SJSA1 (cell line): Measurements from ENCODE around the gene PEX11A. TPM values are rescaled to one million over a fixed set of nuclear protein-coding genes. Genes with fewer than 3 reads are reported as not detected.

Experiments
- DNase-seq, 2 experiments: peaks; one replicate each; pipeline ENCODE4 v3.0.0-alpha.2; 2015 to 2020; ENCODE audit warnings: low spot score in 2 of 2, low read depth in 1 of 2
- H3K27ac ChIP-seq: fragments of 250-450 bp; sonication (Bioruptor Pico); 2 replicates; pipeline ENCODE4 v1.5.1; 2020; ENCODE audit warnings: mild to moderate bottlenecking, moderate library complexity
- H3K27me3 ChIP-seq: fragments of 250-450 bp; sonication (Bioruptor Pico); replicated peaks from 2 replicates; pipeline ENCODE4 v1.5.1; 2020; ENCODE audit warnings: mild to moderate bottlenecking, moderate library complexity
- H3K36me3 ChIP-seq: fragments of 250-450 bp; sonication (Bioruptor Pico); 2 replicates; pipeline ENCODE4 v1.5.1; 2020; ENCODE audit warnings: mild to moderate bottlenecking
- H3K4me1 ChIP-seq: fragments of 250-450 bp; sonication (Bioruptor Pico); replicated peaks from 2 replicates; pipeline ENCODE4 v1.6.1; 2021; ENCODE audit warnings: mild to moderate bottlenecking
- H3K4me3 ChIP-seq: fragments of 250-450 bp; sonication (Bioruptor Pico); 2 replicates; pipeline ENCODE4 v1.5.1; 2020; ENCODE audit warnings: mild to moderate bottlenecking
- H3K9me3 ChIP-seq: fragments of 250-450 bp; sonication (Bioruptor Pico); replicated peaks from 2 replicates; pipeline ENCODE4 v1.5.1; 2020; ENCODE audit warnings: mild to moderate bottlenecking
- total RNA-seq: library from RNA; depleted of rRNA; stranded (reverse); fragments of >200 nt; shearing (Covaris generic); gene quantifications from 2 replicates; pipeline ENCODE4 v1.2.3, GENCODE V29; 2014; rRNA removed

The PEX11A gene
- total RNA-seq, result 4.8 and 15.0 TPM in 2 replicates

GRCh38 chr15:89690276-89691218 lies at the start of gene PEX11A, which contains the start of gene WDR93:
PEX11A (minus strand) TSS chr15:89690754; CDS start chr15:89690632, 122 bp downstream.
WDR93 (plus strand) TSS chr15:89690811; CDS start chr15:89701747, 10,936 bp downstream.
- Histone ChIP-seq H3K4me1 (peaks cover 4% of the 10 kb centered on the region), H3K36me3 (peaks cover 6% of the 10 kb centered on the region; the same call in 1 of the 2 replicates), H3K27ac (no peak within 1 kb of the TSS), H3K4me3 (peak within 1 kb of the TSS; percentile 71), H3K27me3 (no peaks in the 10 kb centered on the region; the same call in 1 of the 2 replicates), H3K9me3 (no peaks in the 10 kb centered on the region; the same call in 1 of the 2 replicates)
- peak; percentile 71 to 73 for DNase-seq

GRCh38 chr15:89740137-89740536 lies 49.6 kb upstream of the PEX11A start:
- Histone ChIP-seq H3K4me3 (no peak overlapping the region), H3K4me1 (no peaks in the 10 kb centered on the region), H3K27ac (no peak overlapping the region), H3K9me3 (no peaks in the 10 kb centered on the region), H3K36me3 (no peaks in the 10 kb centered on the region), H3K27me3 (peaks cover 1% of the 10 kb centered on the region; the same call in 1 of the 2 replicates)
- DNase-seq, result peak; percentile 62 to 63

- no peaks in the 10 kb centered on the region for H3K36me3 ChIP-seq
- H3K4me3 ChIP-seq, result no peak overlapping the region
- no peaks in the 10 kb centered on the region for H3K4me1 ChIP-seq
- no peak for DNase-seq
- no peaks in the 10 kb centered on the region for H3K9me3 ChIP-seq
- H3K27me3 ChIP-seq, result peaks cover 11% of the 10 kb centered on the region; the same call in 1 of the 2 replicates
- H3K27ac ChIP-seq, result no peak overlapping the region
These were observed 45.2 kb upstream of the PEX11A start for GRCh38 chr15:89735773-89736172.

GRCh38 chr15:89732451-89733172 lies 42.1 kb upstream of the PEX11A start:
- Histone ChIP-seq H3K4me1 (no peaks in the 10 kb centered on the region), H3K4me3 (no peak overlapping the region), H3K36me3 (no peaks in the 10 kb centered on the region), H3K9me3 (no peaks in the 10 kb centered on the region), H3K27ac (no peak overlapping the region), H3K27me3 (peaks cover 11% of the 10 kb centered on the region; the same call in 1 of the 2 replicates)
- no peak for DNase-seq

- Histone ChIP-seq H3K9me3 (no peaks in the 10 kb centered on the region), H3K27me3 (peaks cover 11% of the 10 kb centered on the region; the same call in 1 of the 2 replicates), H3K4me3 (no peak overlapping the region), H3K4me1 (no peaks in the 10 kb centered on the region), H3K27ac (no peak overlapping the region), H3K36me3 (no peaks in the 10 kb centered on the region)
- DNase-seq, result no peak
These were observed 40.7 kb upstream of the PEX11A start for GRCh38 chr15:89731275-89731674.

- DNase-seq, result no peak
These were observed 37.7 kb upstream of the PEX11A start for GRCh38 chr15:89728254-89728653.

GRCh38 chr15:89725064-89725463 lies 34.5 kb upstream of the PEX11A start:
- Histone ChIP-seq H3K4me3 (no peak overlapping the region), H3K36me3 (no peaks in the 10 kb centered on the region), H3K27ac (no peak overlapping the region), H3K4me1 (no peaks in the 10 kb centered on the region), H3K27me3 (peaks cover 16% of the 10 kb centered on the region; the same call in 1 of the 2 replicates), H3K9me3 (no peaks in the 10 kb centered on the region; the same call in 1 of the 2 replicates)
- no peak for DNase-seq

More at GRCh38 chr15:89728254-89728653, 37.7 kb upstream of the PEX11A start:
- H3K36me3 ChIP-seq, result no peaks in the 10 kb centered on the region
- no peaks in the 10 kb centered on the region for H3K4me1 ChIP-seq
- H3K4me3 ChIP-seq, result no peak overlapping the region
- no peak overlapping the region for H3K27ac ChIP-seq
- H3K9me3 ChIP-seq, result no peaks in the 10 kb centered on the region; the same call in 1 of the 2 replicates
- 0 out of 2 replicates have a peak, but pooled peaks cover 4% of the 10 kb centered on the region for H3K27me3 ChIP-seq

GRCh38 chr15:89724621-89725020 lies 34.1 kb upstream of the PEX11A start:
- no peak for DNase-seq
- Histone ChIP-seq H3K4me1 (no peaks in the 10 kb centered on the region), H3K27ac (no peak overlapping the region), H3K36me3 (no peaks in the 10 kb centered on the region), H3K9me3 (no peaks in the 10 kb centered on the region; the same call in 1 of the 2 replicates), H3K27me3 (peaks cover 16% of the 10 kb centered on the region; the same call in 1 of the 2 replicates), H3K4me3 (no peak overlapping the region)

GRCh38 chr15:89723031-89723430 lies 32.5 kb upstream of the PEX11A start:
- Histone ChIP-seq H3K9me3 (no peaks in the 10 kb centered on the region; the same call in 1 of the 2 replicates), H3K27ac (no peak overlapping the region), H3K4me1 (no peaks in the 10 kb centered on the region), H3K4me3 (no peak overlapping the region), H3K36me3 (no peaks in the 10 kb centered on the region), H3K27me3 (peaks cover 16% of the 10 kb centered on the region; the same call in 1 of the 2 replicates)
- no peak for DNase-seq

GRCh38 chr15:89714775-89715174 lies 24.2 kb upstream of the PEX11A start:
- Histone ChIP-seq H3K27me3 (peaks cover 14% of the 10 kb centered on the region), H3K36me3 (no peaks in the 10 kb centered on the region), H3K27ac (no peak overlapping the region), H3K4me3 (no peak overlapping the region), H3K4me1 (no peaks in the 10 kb centered on the region), H3K9me3 (no peaks in the 10 kb centered on the region)
- no peak for DNase-seq

- H3K4me3 ChIP-seq, result no peak overlapping the region
- no peak for DNase-seq
These were observed 17.0 kb upstream of the PEX11A start for GRCh38 chr15:89707577-89707976.

GRCh38 chr15:89704411-89704810 lies 13.9 kb upstream of the PEX11A start:
- no peak overlapping the region for H3K27ac ChIP-seq
- no peaks in the 10 kb centered on the region for H3K9me3 ChIP-seq
- DNase-seq, result no peak
- H3K4me1 ChIP-seq, result no peaks in the 10 kb centered on the region
- H3K36me3 ChIP-seq, result no peaks in the 10 kb centered on the region
- no peak overlapping the region for H3K4me3 ChIP-seq
- peaks cover 10% of the 10 kb centered on the region for H3K27me3 ChIP-seq

More at GRCh38 chr15:89707577-89707976, 17.0 kb upstream of the PEX11A start:
- Histone ChIP-seq H3K36me3 (no peaks in the 10 kb centered on the region), H3K4me1 (no peaks in the 10 kb centered on the region), H3K27ac (no peak overlapping the region), H3K9me3 (no peaks in the 10 kb centered on the region), H3K27me3 (peaks cover 19% of the 10 kb centered on the region)

GRCh38 chr15:89695198-89695597 lies 4.6 kb upstream of the PEX11A start:
- DNase-seq, result no peak
- peaks cover 4% of the 10 kb centered on the region; the same call in 1 of the 2 replicates for H3K27me3 ChIP-seq
- peaks cover 6% of the 10 kb centered on the region; the same call in 1 of the 2 replicates for H3K36me3 ChIP-seq
- H3K4me1 ChIP-seq, result peaks cover 4% of the 10 kb centered on the region
- H3K4me3 ChIP-seq, result no peak overlapping the region
- no peak overlapping the region for H3K27ac ChIP-seq
- no peaks in the 10 kb centered on the region; the same call in 1 of the 2 replicates for H3K9me3 ChIP-seq
